HepG2 (cell line): ENCODE results near the gene SPOP. TPM values are rescaled to one million over a fixed set of nuclear protein-coding genes. Genes with fewer than 3 reads are reported as not detected.

Experiments
- ATAC-seq: fragments of 200-7000 bp; cut with Tn5 transposase; 3 replicates; pipeline ENCODE4 v1.9.1; 2020; ENCODE audit warnings: mild to moderate bottlenecking, moderate library complexity
- BruUV-seq: library from RNA; stranded (reverse); fragments of 400-500 nt; replicated peaks from 2 replicates; lab custom pipeline; 2021; lab: Mats Ljungman, UMichigan
- CTCF ChIA-PET: fragments of 300-600 bp; formaldehyde crosslinking; extraction: SDS; loops from one replicate; lab custom pipeline; 2021; ENCODE audit warnings: low total read pairs, inconsistent platforms, low intra/inter-chr PET ratio; lab: Yijun Ruan, JAX
- POLR2A ChIA-PET: fragments of 350-600 bp; sonication (Branson Sonifier 250); formaldehyde crosslinking; loops from one replicate; lab custom pipeline; 2020; ENCODE audit warnings: antibody characterized with exemption, inconsistent platforms; lab: Yijun Ruan, JAX
- DNase-seq: peaks from one replicate; pipeline ENCODE4 v3.0.0-alpha.2; 2015; ENCODE audit warnings: low spot score
- FAIRE-seq: peaks from 3 replicates; lab custom pipeline; 2011; peaks lifted over from hg19 to GRCh38; lab: Jason Lieb, UNC
- H2AFZ ChIP-seq: one replicate; pipeline ENCODE4 v1.6.1; 2011; ENCODE audit warnings: low read length, inconsistent platforms
- H3K27ac ChIP-seq: fragments of 300-600 bp; 3 replicates; pipeline ENCODE4 v1.8.0; 2011; ENCODE audit warnings: mixed run types, mild to moderate bottlenecking, mixed read lengths, low read length, inconsistent platforms; ENCODE audit not compliant: insufficient read depth; ENCODE audit errors: extremely low read length
- H3K27me3 ChIP-seq, 2 experiments: fragments of 200-600 bp in 1 of 2; 2 replicates in 1 of 2; 3 replicates in 1 of 2; pipeline versions ENCODE4 v1.6.0 to v1.8.0; 2011; ENCODE audit warnings: low read length in 2 of 2, mild to moderate bottlenecking in 2 of 2, moderate library complexity in 2 of 2, inconsistent platforms in 1 of 2; ENCODE audit not compliant: insufficient read depth in 2 of 2, control insufficient read depth in 1 of 2
- H3K36me3 ChIP-seq, 2 experiments: fragments of 200-600 bp in 1 of 2; replicated peaks in 1 of 2; 2 replicates in 1 of 2; 3 replicates in 1 of 2; pipeline versions ENCODE4 v1.5.1 to v1.8.0; 2011; ENCODE audit warnings: low read length in 2 of 2, inconsistent platforms in 1 of 2; ENCODE audit not compliant: insufficient read depth in 2 of 2, control insufficient read depth in 1 of 2
- H3K4me1 ChIP-seq: 2 replicates; pipeline ENCODE4 v1.5.1; 2012; ENCODE audit warnings: low read length, inconsistent platforms; ENCODE audit not compliant: insufficient read depth
- H3K4me2 ChIP-seq: 2 replicates; pipeline ENCODE4 v1.6.0; 2011; ENCODE audit warnings: low read depth, low read length, inconsistent platforms
- H3K4me3 ChIP-seq, 3 experiments: fragments of 200-600 bp in 1 of 3; sonication (generic), shearing (Covaris generic) in 1 of 3; replicated peaks in 1 of 3; 2 replicates each; pipeline ENCODE4 v1.5.1; 2011 to 2016; ENCODE audit warnings: low read length in 3 of 3, inconsistent platforms in 2 of 3, low read depth in 2 of 3, mild to moderate bottlenecking in 2 of 3, control low read depth in 1 of 3, mixed read lengths in 1 of 3; ENCODE audit not compliant: insufficient read depth in 1 of 3
- H3K79me2 ChIP-seq: one replicate; pipeline ENCODE4 v1.6.1; 2011; ENCODE audit warnings: low read length, inconsistent platforms; ENCODE audit not compliant: insufficient read depth
- H3K9ac ChIP-seq: 2 replicates; pipeline ENCODE4 v1.6.0; 2011; ENCODE audit warnings: mild to moderate bottlenecking, low read depth, low read length, inconsistent platforms; ENCODE audit not compliant: insufficient read depth
- H3K9me3 ChIP-seq: 2 replicates; pipeline ENCODE4 v1.5.1; 2012; ENCODE audit warnings: mild to moderate bottlenecking, low read length
- H4K20me1 ChIP-seq: 2 replicates; pipeline ENCODE4 v1.6.0; 2011; ENCODE audit warnings: inconsistent platforms, mild to moderate bottlenecking, low read length, moderate library complexity; ENCODE audit not compliant: insufficient read depth
- FOXA3 ChIP-seq: IDR thresholded peaks from 2 replicates; pipeline ENCODE4 v1.6.1; 2016; ENCODE audit warnings: missing genetic modification reagents, missing compliant biosample characterization
- PHF20 ChIP-seq: sonication (generic); formaldehyde crosslinking; IDR thresholded peaks from 2 replicates; pipeline ENCODE4 v1.5.0; 2020; ENCODE audit warnings: mild to moderate bottlenecking, missing genetic modification reagents
- ZMYM4 ChIP-seq: sonication (generic); formaldehyde crosslinking; IDR thresholded peaks from 2 replicates; pipeline ENCODE4 v1.8.1; 2023; ENCODE audit warnings: mild to moderate bottlenecking, missing genetic modification reagents
- ZNF780A ChIP-seq: sonication (generic); formaldehyde crosslinking; IDR thresholded peaks from 2 replicates; pipeline ENCODE4 v1.8.0; 2022; ENCODE audit warnings: mild to moderate bottlenecking, missing genetic modification reagents, moderate library complexity
- whole genome bisulfite sequencing: methylation state at CpG from one replicate; pipeline ENCODE4 v1.1.6; 2017; ENCODE audit warnings: low lambda C conversion rate; 5-methylcytosine and 5-hydroxymethylcytosine counted together
- in situ Hi-C: cut with HindIII; loops from 2 replicates; pipeline ENCODE4 v1.10.0; 2017; ENCODE audit warnings: low pct_unique_long_range_greater_than_20kb; ENCODE audit not compliant: extremely low pct_ligation_motif_present
- intact Hi-C: fragments of 100-400 bp; cut with micrococcal nuclease; formaldehyde crosslinking; loops from one replicate; pipeline ENCODE4 v1.10.0; 2022; ENCODE audit not compliant: unreplicated experiment
- polyA plus RNA-seq, 8 experiments: library from polyadenylated mRNA; depleted of rRNA in 3 of 8; stranded (reverse) in 7 of 8; unstranded in 1 of 8; fragments of >200 nt; fragmentation: Illumina TruSeq in 4 of 8; extraction: Trizol in 4 of 8; gene quantifications; 2 replicates each; pipeline versions ENCODE4 v1.2.1 to v1.2.3, GENCODE V29; 2011 to 2016; ENCODE audit warnings: low read depth in 4 of 8, missing spikeins in 1 of 8, mixed read lengths in 1 of 8; ENCODE audit not compliant: insufficient read depth in 1 of 8
- total RNA-seq, 5 experiments: library from RNA; depleted of rRNA; stranded (reverse); fragments of >200 nt; fragmentation: Illumina TruSeq; extraction: Trizol; gene quantifications; 2 replicates each; pipeline ENCODE4 v1.2.3, GENCODE V29; 2016; ENCODE audit warnings: low read depth in 1 of 5
- TF ChIP-seq, protein P1 (sequence below): sonication (generic); formaldehyde crosslinking; IDR thresholded peaks from 2 replicates; pipeline ENCODE4 v1.5.0; 2020; ENCODE audit warnings: mild to moderate bottlenecking, missing genetic modification reagents, moderate library complexity
- TF ChIP-seq, protein P2 (sequence below): sonication (generic); formaldehyde crosslinking; IDR thresholded peaks from 2 replicates; pipeline ENCODE4 v1.4.0; 2020; ENCODE audit warnings: missing genetic modification reagents, borderline replicate concordance
- TF ChIP-seq, protein P3 (sequence below): sonication (generic); formaldehyde crosslinking; IDR thresholded peaks from 2 replicates; pipeline ENCODE4 v1.5.1; 2020; ENCODE audit warnings: mild to moderate bottlenecking, missing genetic modification reagents, moderate library complexity
- TF ChIP-seq, protein P4 (sequence below): sonication (generic); formaldehyde crosslinking; IDR thresholded peaks from 2 replicates; pipeline ENCODE4 v1.4.0; 2020; ENCODE audit warnings: mild to moderate bottlenecking, missing genetic modification reagents
- TF ChIP-seq, protein P5 (sequence below): sonication (generic); formaldehyde crosslinking; IDR thresholded peaks from 2 replicates; pipeline ENCODE4 v1.4.0; 2020; ENCODE audit warnings: mild to moderate bottlenecking, missing genetic modification reagents

SPOP gene
- total and polyA plus RNA-seq, 2 of the 13 experiments (the other 11 are each of a cell fraction or from before 2014, with no cell fraction given): 52.8 to 60.8 TPM

DNA sequence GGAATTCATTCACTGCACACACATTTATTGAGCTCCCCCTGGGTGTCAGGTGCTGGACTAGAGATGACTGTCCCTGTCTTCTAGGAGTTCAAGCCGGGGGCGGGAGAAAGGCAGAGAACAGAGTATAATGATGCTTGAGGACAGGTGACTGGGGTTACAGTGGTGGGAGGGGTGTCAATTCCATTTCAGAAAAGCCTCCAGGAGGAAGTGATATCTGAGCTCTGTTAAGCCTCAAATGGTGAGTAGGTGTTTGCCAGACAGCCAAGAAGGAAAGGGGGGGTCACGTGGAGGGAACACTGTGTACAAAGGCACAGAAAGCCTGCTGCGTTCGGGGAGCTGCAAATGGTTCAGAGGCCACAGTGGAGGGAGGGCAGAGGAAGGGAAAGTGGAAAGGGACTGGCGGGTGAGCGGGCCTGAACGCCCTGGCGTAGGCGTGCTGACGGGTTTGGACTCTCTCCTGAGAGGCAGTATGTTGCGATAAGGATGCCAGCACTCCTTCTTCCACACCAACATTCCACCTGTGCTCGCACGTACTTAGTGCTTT is 111.9 kb downstream of the SPOP start:
- H3K4me3 ChIP-seq: peak overlapping the region in 1 of 3 experiments; percentile 31; a peak in 1 of 6 replicates
- H4K20me1 ChIP-seq: no peaks in the 10 kb centered on the region
- no peak overlapping the region for H2AFZ ChIP-seq
- intact Hi-C loops: loop anchor here (5.0 to 10.0 kb wide), 2 partner anchors 289 to 431 kb away; partner anchors contain the start of gene DLX3
- no peaks in the 10 kb centered on the region for H3K9me3 ChIP-seq
- H3K4me1 ChIP-seq: peaks cover 39% of the 10 kb centered on the region
- no peak overlapping the region for H3K27ac ChIP-seq
- WGBS: 3% methylated on average over 14 of the region's 14 CpGs
- no peaks in the 10 kb centered on the region for H3K36me3 ChIP-seq
- peak overlapping the region; percentile 68 for H3K4me2 ChIP-seq
- BruUV-seq: no TSS peak
- no peaks in the 10 kb centered on the region for H3K79me2 ChIP-seq
- in situ Hi-C loops: loop anchor here (5.0 kb wide), 4 partner anchors 136 to 431 kb away; partner anchors contain the start of genes DLX3, KAT7 and TAC4
- ATAC-seq (no peak; the same call in 2 of the 3 replicates), FAIRE-seq (no peak), DNase-seq (no peak)
- peaks cover 0 to 9% of the 10 kb centered on the region in 2 experiments; a peak in 3 of 5 replicates for H3K27me3 ChIP-seq
- POLR2A ChIA-PET: interaction anchor here (1.5 kb wide), 1 partner anchor 10 kb away, joined by 4 read pairs; no protein-coding TSS in a partner anchor
- CTCF ChIA-PET: interaction anchor here (1.8 to 5.5 kb wide), 3 partner anchors 9 to 137 kb away, joined by 6 to 70 read pairs (median 18); no protein-coding TSS in a partner anchor
- H3K9ac ChIP-seq: no peak overlapping the region
- no peak for TF ChIP-seq ZNF780A (CRISPR knock-in tag)
- 0 out of 2 replicates have a peak, but pooled peaks have one; percentile 24 for TF ChIP-seq ZMYM4 (CRISPR knock-in tag)
- peak; percentile 42; the same call in 1 of the 2 replicates for TF ChIP-seq PHF20
- TF ChIP-seq, protein P1, sequence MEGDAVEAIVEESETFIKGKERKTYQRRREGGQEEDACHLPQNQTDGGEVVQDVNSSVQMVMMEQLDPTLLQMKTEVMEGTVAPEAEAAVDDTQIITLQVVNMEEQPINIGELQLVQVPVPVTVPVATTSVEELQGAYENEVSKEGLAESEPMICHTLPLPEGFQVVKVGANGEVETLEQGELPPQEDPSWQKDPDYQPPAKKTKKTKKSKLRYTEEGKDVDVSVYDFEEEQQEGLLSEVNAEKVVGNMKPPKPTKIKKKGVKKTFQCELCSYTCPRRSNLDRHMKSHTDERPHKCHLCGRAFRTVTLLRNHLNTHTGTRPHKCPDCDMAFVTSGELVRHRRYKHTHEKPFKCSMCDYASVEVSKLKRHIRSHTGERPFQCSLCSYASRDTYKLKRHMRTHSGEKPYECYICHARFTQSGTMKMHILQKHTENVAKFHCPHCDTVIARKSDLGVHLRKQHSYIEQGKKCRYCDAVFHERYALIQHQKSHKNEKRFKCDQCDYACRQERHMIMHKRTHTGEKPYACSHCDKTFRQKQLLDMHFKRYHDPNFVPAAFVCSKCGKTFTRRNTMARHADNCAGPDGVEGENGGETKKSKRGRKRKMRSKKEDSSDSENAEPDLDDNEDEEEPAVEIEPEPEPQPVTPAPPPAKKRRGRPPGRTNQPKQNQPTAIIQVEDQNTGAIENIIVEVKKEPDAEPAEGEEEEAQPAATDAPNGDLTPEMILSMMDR (CRISPR knock-in tag): 0 out of 2 replicates have a peak, but pooled peaks have one; percentile 13
- TF ChIP-seq, protein P2, sequence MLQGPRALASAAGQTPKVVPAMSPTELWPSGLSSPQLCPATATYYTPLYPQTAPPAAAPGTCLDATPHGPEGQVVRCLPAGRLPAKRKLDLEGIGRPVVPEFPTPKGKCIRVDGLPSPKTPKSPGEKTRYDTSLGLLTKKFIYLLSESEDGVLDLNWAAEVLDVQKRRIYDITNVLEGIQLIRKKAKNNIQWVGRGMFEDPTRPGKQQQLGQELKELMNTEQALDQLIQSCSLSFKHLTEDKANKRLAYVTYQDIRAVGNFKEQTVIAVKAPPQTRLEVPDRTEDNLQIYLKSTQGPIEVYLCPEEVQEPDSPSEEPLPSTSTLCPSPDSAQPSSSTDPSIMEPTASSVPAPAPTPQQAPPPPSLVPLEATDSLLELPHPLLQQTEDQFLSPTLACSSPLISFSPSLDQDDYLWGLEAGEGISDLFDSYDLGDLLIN (CRISPR knock-in tag): no peak
- TF ChIP-seq FOXA3 (CRISPR knock-in tag): peak; percentile 59; the same call in 1 of the 2 replicates
- TF ChIP-seq, protein P3, sequence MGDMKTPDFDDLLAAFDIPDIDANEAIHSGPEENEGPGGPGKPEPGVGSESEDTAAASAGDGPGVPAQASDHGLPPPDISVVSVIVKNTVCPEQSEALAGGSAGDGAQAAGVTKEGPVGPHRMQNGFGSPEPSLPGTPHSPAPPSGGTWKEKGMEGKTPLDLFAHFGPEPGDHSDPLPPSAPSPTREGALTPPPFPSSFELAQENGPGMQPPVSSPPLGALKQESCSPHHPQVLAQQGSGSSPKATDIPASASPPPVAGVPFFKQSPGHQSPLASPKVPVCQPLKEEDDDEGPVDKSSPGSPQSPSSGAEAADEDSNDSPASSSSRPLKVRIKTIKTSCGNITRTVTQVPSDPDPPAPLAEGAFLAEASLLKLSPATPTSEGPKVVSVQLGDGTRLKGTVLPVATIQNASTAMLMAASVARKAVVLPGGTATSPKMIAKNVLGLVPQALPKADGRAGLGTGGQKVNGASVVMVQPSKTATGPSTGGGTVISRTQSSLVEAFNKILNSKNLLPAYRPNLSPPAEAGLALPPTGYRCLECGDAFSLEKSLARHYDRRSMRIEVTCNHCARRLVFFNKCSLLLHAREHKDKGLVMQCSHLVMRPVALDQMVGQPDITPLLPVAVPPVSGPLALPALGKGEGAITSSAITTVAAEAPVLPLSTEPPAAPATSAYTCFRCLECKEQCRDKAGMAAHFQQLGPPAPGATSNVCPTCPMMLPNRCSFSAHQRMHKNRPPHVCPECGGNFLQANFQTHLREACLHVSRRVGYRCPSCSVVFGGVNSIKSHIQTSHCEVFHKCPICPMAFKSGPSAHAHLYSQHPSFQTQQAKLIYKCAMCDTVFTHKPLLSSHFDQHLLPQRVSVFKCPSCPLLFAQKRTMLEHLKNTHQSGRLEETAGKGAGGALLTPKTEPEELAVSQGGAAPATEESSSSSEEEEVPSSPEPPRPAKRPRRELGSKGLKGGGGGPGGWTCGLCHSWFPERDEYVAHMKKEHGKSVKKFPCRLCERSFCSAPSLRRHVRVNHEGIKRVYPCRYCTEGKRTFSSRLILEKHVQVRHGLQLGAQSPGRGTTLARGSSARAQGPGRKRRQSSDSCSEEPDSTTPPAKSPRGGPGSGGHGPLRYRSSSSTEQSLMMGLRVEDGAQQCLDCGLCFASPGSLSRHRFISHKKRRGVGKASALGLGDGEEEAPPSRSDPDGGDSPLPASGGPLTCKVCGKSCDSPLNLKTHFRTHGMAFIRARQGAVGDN: peak; percentile 53
- TF ChIP-seq, protein P4, sequence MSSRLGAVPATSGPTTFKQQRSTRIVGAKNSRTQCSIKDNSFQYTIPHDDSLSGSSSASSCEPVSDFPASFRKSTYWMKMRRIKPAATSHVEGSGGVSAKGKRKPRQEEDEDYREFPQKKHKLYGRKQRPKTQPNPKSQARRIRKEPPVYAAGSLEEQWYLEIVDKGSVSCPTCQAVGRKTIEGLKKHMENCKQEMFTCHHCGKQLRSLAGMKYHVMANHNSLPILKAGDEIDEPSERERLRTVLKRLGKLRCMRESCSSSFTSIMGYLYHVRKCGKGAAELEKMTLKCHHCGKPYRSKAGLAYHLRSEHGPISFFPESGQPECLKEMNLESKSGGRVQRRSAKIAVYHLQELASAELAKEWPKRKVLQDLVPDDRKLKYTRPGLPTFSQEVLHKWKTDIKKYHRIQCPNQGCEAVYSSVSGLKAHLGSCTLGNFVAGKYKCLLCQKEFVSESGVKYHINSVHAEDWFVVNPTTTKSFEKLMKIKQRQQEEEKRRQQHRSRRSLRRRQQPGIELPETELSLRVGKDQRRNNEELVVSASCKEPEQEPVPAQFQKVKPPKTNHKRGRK (CRISPR knock-in tag): no peak
- TF ChIP-seq, protein P5, sequence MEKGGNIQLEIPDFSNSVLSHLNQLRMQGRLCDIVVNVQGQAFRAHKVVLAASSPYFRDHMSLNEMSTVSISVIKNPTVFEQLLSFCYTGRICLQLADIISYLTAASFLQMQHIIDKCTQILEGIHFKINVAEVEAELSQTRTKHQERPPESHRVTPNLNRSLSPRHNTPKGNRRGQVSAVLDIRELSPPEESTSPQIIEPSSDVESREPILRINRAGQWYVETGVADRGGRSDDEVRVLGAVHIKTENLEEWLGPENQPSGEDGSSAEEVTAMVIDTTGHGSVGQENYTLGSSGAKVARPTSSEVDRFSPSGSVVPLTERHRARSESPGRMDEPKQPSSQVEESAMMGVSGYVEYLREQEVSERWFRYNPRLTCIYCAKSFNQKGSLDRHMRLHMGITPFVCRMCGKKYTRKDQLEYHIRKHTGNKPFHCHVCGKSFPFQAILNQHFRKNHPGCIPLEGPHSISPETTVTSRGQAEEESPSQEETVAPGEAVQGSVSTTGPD (CRISPR knock-in tag): 0 out of 2 replicates have a peak, but pooled peaks have one; percentile 30
